ENCODE results near the gene IFT57. TPM values are rescaled to one million over a fixed set of nuclear protein-coding genes. Genes with fewer than 3 reads are reported as not detected.
A peak's percentile ranks its signal among the peaks of the same experiment; 100 is the strongest.

Gene IFT57
- polyA plus RNA-seq, 1 of the 3 experiments (the other 2 are of a cell fraction): 81.6 TPM

DNA sequence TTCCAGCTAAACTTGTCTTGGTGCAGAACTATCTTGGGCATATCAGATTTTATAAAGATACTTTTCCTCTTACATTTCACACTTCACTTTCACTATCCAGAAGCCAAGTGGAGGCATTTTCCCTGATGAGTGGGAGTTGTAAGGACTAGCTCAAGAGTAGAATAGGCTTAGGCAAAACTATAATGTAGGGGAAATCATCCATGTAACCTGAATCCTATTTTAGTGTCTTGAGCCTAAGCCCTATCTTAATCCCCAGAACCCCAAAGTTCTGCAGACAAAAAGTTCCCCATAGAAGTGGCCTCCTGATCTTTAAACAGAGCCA is 89.2 kb downstream of the IFT57 start:
- no peaks in the 10 kb centered on the region for H3K36me3 ChIP-seq (replicated peaks in 1 of 2; ENCODE audit: control insufficient read depth in 1 of 2, insufficient read depth in 2 of 2, low read length in 1 of 2)
- H3K27me3 ChIP-seq (ENCODE audit: insufficient read depth): no peaks in the 10 kb centered on the region
- no peaks in the 10 kb centered on the region for H3K9me3 ChIP-seq
- TF ChIP-seq FOSL2 (IDR thresholded peaks at IDR 0.05; ENCODE audit: borderline replicate concordance, low read depth) (no peak), NRF1 (IDR thresholded peaks at IDR 0.05; ENCODE audit: low read depth, low read length) (no peak), NFIC (IDR thresholded peaks at IDR 0.05; ENCODE audit: borderline replicate concordance) (no peak)
- TF ChIP-seq, protein P1, sequence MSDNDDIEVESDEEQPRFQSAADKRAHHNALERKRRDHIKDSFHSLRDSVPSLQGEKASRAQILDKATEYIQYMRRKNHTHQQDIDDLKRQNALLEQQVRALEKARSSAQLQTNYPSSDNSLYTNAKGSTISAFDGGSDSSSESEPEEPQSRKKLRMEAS (IDR thresholded peaks at IDR 0.05; ENCODE audit: low read depth): no peak
- TF ChIP-seq, protein P2, sequence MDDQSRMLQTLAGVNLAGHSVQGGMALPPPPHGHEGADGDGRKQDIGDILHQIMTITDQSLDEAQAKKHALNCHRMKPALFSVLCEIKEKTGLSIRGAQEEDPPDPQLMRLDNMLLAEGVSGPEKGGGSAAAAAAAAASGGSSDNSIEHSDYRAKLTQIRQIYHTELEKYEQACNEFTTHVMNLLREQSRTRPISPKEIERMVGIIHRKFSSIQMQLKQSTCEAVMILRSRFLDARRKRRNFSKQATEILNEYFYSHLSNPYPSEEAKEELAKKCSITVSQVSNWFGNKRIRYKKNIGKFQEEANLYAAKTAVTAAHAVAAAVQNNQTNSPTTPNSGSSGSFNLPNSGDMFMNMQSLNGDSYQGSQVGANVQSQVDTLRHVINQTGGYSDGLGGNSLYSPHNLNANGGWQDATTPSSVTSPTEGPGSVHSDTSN (IDR thresholded peaks at IDR 0.05): no peak
- TF ChIP-seq, protein P3, sequence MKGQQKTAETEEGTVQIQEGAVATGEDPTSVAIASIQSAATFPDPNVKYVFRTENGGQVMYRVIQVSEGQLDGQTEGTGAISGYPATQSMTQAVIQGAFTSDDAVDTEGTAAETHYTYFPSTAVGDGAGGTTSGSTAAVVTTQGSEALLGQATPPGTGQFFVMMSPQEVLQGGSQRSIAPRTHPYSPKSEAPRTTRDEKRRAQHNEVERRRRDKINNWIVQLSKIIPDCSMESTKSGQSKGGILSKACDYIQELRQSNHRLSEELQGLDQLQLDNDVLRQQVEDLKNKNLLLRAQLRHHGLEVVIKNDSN (IDR thresholded peaks at IDR 0.05; ENCODE audit: borderline replicate concordance, low read depth): no peak
- H3K79me2 ChIP-seq (ENCODE audit: insufficient read depth): no peaks in the 10 kb centered on the region
- H3K9me2 ChIP-seq: no peaks in the 10 kb centered on the region
- no peaks in the 10 kb centered on the region for H4K20me1 ChIP-seq (ENCODE audit: insufficient read depth)
- no peak overlapping the region for H2AFZ ChIP-seq (ENCODE audit: low read depth)
- ChIA-PET CTCF (interaction anchor here (1.0 kb wide), 1 partner anchor 9 kb away, joined by 3 read pairs; no protein-coding TSS in a partner anchor), POLR2A (no interaction called here)
- no peak overlapping the region for H3K4me2 ChIP-seq
- peaks cover 11% of the 10 kb centered on the region for H3F3A ChIP-seq (replicated peaks; ENCODE audit: insufficient read depth)
- H3K4me3 ChIP-seq (ENCODE audit: low read depth in 2 of 2, low read length in 1 of 2): no peak overlapping the region
- H3K4me1 ChIP-seq (ENCODE audit: control insufficient read depth in 1 of 2, insufficient read depth in 2 of 2, low read depth in 1 of 2, low read length in 1 of 2): peaks cover 4 to 27% of the 10 kb centered on the region in 2 experiments; a peak in 3 of 4 replicates
- no peak overlapping the region for H3K9ac ChIP-seq
- no peak for DNase-seq
- peak overlapping the region in 1 of 2 experiments; percentile 83; a peak in 1 of 4 replicates for H3K27ac ChIP-seq (ENCODE audit: low read depth in 2 of 2, low read length in 1 of 2)

DNA sequence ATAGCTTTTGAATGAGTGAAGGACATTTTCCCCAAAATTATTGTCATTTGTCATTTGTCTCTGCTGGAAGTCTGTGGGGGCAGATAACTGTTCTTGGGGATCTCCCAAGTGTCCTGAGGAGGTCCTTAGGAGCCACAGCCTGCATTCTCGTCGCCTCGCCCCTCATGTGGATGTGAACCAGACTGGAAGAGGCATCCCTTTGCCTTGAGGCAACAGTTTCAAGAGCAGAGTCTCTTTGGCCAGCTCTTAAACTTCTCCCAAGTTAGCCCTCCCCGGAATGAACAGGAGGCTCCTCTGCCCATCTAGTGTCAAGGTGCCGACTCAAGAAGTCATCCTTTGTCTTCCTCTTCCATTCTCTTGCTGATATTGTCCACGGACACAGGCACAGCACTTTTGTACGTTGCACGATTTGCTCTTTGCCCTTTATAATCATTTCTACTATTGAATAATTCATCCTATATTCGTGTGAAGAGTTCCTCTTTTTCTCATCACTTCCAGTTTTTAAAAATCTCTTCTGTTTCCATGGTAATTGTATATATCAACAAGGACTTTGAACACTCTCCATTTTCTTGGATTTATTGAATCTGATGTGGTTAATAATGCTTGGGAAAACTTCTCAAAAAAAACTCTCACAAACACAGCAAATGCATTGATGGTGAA is 90.6 kb downstream of the IFT57 start:
- H3K4me3 ChIP-seq (ENCODE audit: low read depth in 2 of 2, low read length in 1 of 2): no peak overlapping the region
- no peak overlapping the region for H2AFZ ChIP-seq (ENCODE audit: low read depth)
- no peak for DNase-seq
- H3K79me2 ChIP-seq (ENCODE audit: insufficient read depth): no peaks in the 10 kb centered on the region
- no peaks in the 10 kb centered on the region for H4K20me1 ChIP-seq (ENCODE audit: insufficient read depth)
- ChIA-PET POLR2A (no interaction called here), CTCF (no interaction called here)
- peaks cover 11% of the 10 kb centered on the region for H3F3A ChIP-seq (replicated peaks; ENCODE audit: insufficient read depth)
- H3K27me3 ChIP-seq (ENCODE audit: insufficient read depth): no peaks in the 10 kb centered on the region
- no peaks in the 10 kb centered on the region for H3K9me2 ChIP-seq
- 84% methylated on average over 8 of the region's 9 CpGs for WGBS (ENCODE audit: low lambda C conversion rate)
- H3K9me3 ChIP-seq: no peaks in the 10 kb centered on the region
- H3K27ac ChIP-seq (ENCODE audit: low read depth in 2 of 2, low read length in 1 of 2): peak overlapping the region; percentile 40 to 83; a peak in 3 of 4 replicates
- H3K4me1 ChIP-seq (ENCODE audit: control insufficient read depth in 1 of 2, insufficient read depth in 2 of 2, low read depth in 1 of 2, low read length in 1 of 2): peaks cover 4 to 27% of the 10 kb centered on the region in 2 experiments; a peak in 3 of 4 replicates
- H3K36me3 ChIP-seq (replicated peaks in 1 of 2; ENCODE audit: control insufficient read depth in 1 of 2, insufficient read depth in 2 of 2, low read length in 1 of 2): no peaks in the 10 kb centered on the region
- H3K4me2 ChIP-seq: peak overlapping the region; percentile 52
- 0 out of 2 replicates have a peak overlapping the region, but pooled peaks have one; percentile 10 for H3K9ac ChIP-seq
- TF ChIP-seq NFIC (IDR thresholded peaks at IDR 0.05; ENCODE audit: borderline replicate concordance): no peak
- no peak for TF ChIP-seq JUND (IDR thresholded peaks at IDR 0.05)
- TF ChIP-seq, protein P4, sequence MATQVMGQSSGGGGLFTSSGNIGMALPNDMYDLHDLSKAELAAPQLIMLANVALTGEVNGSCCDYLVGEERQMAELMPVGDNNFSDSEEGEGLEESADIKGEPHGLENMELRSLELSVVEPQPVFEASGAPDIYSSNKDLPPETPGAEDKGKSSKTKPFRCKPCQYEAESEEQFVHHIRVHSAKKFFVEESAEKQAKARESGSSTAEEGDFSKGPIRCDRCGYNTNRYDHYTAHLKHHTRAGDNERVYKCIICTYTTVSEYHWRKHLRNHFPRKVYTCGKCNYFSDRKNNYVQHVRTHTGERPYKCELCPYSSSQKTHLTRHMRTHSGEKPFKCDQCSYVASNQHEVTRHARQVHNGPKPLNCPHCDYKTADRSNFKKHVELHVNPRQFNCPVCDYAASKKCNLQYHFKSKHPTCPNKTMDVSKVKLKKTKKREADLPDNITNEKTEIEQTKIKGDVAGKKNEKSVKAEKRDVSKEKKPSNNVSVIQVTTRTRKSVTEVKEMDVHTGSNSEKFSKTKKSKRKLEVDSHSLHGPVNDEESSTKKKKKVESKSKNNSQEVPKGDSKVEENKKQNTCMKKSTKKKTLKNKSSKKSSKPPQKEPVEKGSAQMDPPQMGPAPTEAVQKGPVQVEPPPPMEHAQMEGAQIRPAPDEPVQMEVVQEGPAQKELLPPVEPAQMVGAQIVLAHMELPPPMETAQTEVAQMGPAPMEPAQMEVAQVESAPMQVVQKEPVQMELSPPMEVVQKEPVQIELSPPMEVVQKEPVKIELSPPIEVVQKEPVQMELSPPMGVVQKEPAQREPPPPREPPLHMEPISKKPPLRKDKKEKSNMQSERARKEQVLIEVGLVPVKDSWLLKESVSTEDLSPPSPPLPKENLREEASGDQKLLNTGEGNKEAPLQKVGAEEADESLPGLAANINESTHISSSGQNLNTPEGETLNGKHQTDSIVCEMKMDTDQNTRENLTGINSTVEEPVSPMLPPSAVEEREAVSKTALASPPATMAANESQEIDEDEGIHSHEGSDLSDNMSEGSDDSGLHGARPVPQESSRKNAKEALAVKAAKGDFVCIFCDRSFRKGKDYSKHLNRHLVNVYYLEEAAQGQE (IDR thresholded peaks at IDR 0.05; ENCODE audit: low read depth, low read length): no peak
- TF ChIP-seq YY1 (IDR thresholded peaks at IDR 0.05; ENCODE audit: low read depth): no peak
- TF ChIP-seq, protein P5, sequence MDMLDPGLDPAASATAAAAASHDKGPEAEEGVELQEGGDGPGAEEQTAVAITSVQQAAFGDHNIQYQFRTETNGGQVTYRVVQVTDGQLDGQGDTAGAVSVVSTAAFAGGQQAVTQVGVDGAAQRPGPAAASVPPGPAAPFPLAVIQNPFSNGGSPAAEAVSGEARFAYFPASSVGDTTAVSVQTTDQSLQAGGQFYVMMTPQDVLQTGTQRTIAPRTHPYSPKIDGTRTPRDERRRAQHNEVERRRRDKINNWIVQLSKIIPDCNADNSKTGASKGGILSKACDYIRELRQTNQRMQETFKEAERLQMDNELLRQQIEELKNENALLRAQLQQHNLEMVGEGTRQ (IDR thresholded peaks at IDR 0.05; ENCODE audit: borderline replicate concordance, low read depth, low read length): no peak
- TF ChIP-seq NRF1 (IDR thresholded peaks at IDR 0.05; ENCODE audit: low read depth, low read length): no peak
- TF ChIP-seq GABPA (IDR thresholded peaks at IDR 0.05; ENCODE audit: low read depth): no peak
- TF ChIP-seq TAF1 (IDR thresholded peaks at IDR 0.05; ENCODE audit: borderline replicate concordance, low read depth, low read length): no peak
- TF ChIP-seq MXI1 (IDR thresholded peaks at IDR 0.05; ENCODE audit: low read depth, low read length): no peak
- TF ChIP-seq RFX5 (IDR thresholded peaks at IDR 0.05; ENCODE audit: low read length): no peak
- TF ChIP-seq, protein P1 (IDR thresholded peaks at IDR 0.05; ENCODE audit: low read depth): no peak
- no peak for TF ChIP-seq GATA2 (CRISPR knock-in tag; IDR thresholded peaks at IDR 0.05)
- TF ChIP-seq RCOR1 (IDR thresholded peaks at IDR 0.05; ENCODE audit: low read length): no peak
- TF ChIP-seq, protein P6, sequence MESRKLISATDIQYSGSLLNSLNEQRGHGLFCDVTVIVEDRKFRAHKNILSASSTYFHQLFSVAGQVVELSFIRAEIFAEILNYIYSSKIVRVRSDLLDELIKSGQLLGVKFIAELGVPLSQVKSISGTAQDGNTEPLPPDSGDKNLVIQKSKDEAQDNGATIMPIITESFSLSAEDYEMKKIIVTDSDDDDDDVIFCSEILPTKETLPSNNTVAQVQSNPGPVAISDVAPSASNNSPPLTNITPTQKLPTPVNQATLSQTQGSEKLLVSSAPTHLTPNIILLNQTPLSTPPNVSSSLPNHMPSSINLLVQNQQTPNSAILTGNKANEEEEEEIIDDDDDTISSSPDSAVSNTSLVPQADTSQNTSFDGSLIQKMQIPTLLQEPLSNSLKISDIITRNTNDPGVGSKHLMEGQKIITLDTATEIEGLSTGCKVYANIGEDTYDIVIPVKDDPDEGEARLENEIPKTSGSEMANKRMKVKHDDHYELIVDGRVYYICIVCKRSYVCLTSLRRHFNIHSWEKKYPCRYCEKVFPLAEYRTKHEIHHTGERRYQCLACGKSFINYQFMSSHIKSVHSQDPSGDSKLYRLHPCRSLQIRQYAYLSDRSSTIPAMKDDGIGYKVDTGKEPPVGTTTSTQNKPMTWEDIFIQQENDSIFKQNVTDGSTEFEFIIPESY (IDR thresholded peaks at IDR 0.05; ENCODE audit: borderline replicate concordance, low read depth): no peak
- TF ChIP-seq SIN3A (IDR thresholded peaks at IDR 0.05; ENCODE audit: borderline replicate concordance, low read depth, low read length): no peak

Data from SK-N-SH (cell line).